HEK293 (cell line): Measurements from ENCODE around the gene SSC4D.
"Not testable (repeated sequence)": the region's sequence is repeated elsewhere in the genome, so short reads cannot be mapped to it uniquely, and the experiment has no call there.

Experiments used
- CTCF ChIA-PET: fragments of 350-600 bp; formaldehyde crosslinking; extraction: SDS; loops from one replicate; lab custom pipeline; 2021; ENCODE audit warnings: antibody characterized with exemption; lab: Yijun Ruan, JAX
- POLR2A ChIA-PET: fragments of 300-600 bp; formaldehyde crosslinking; extraction: SDS; loops from one replicate; lab custom pipeline; 2020; ENCODE audit warnings: antibody characterized with exemption, inconsistent platforms; lab: Yijun Ruan, JAX
- H3K27ac ChIP-seq: fragments of 200-500 bp; sonication (Bioruptor generic); 2 replicates; pipeline ENCODE4 v1.5.1; 2014; ENCODE audit warnings: low read depth, low read length, control low read depth, inconsistent platforms; ENCODE audit errors: extremely low read depth
- H3K36me3 ChIP-seq, 2 experiments: fragments of 200-500 bp in 1 of 2; sonication (Bioruptor generic) in 1 of 2; 1 replicate in 1 of 2; 2 replicates in 1 of 2; pipeline ENCODE4 v1.5.1; 2014 to 2017; ENCODE audit warnings: inconsistent platforms in 2 of 2, low read length in 2 of 2; ENCODE audit not compliant: control insufficient read depth in 2 of 2, insufficient read depth in 1 of 2
- H3K4me1 ChIP-seq: fragments of 200-500 bp; sonication (Bioruptor generic); 2 replicates; pipeline ENCODE4 v1.5.1; 2014; ENCODE audit warnings: mild to moderate bottlenecking, low read length, inconsistent platforms; ENCODE audit not compliant: control insufficient read depth, insufficient read depth
- H3K4me3 ChIP-seq: 2 replicates; pipeline ENCODE4 v1.5.1; 2011; ENCODE audit warnings: low read depth, mild to moderate bottlenecking, control low read depth, low read length, moderate library complexity
- H3K9me3 ChIP-seq: fragments of 200-500 bp; sonication (Bioruptor generic); 2 replicates; pipeline ENCODE4 v1.5.1; 2014; ENCODE audit warnings: low read depth, low read length, inconsistent platforms; ENCODE audit not compliant: control insufficient read depth, insufficient read depth
- FEZF1 ChIP-seq: fragments of 450-650 bp; formaldehyde crosslinking; IDR thresholded peaks from 2 replicates; pipeline ENCODE4 v1.5.1; 2016; ENCODE audit warnings: missing biosample characterization, missing genetic modification characterization
- GFI1B ChIP-seq: fragments of 450-650 bp; formaldehyde crosslinking; IDR thresholded peaks from 2 replicates; pipeline ENCODE4 v1.5.1; 2016; ENCODE audit warnings: missing biosample characterization, missing genetic modification characterization
- HOXC10 ChIP-seq: sonication (generic); formaldehyde crosslinking; IDR thresholded peaks from 2 replicates; pipeline ENCODE4 v1.8.1; 2023; ENCODE audit warnings: mild to moderate bottlenecking, missing genetic modification reagents
- KLF17 ChIP-seq: fragments of 450-650 bp; formaldehyde crosslinking; IDR thresholded peaks from 2 replicates; pipeline ENCODE4 v1.5.1; 2016; ENCODE audit warnings: missing biosample characterization, missing genetic modification characterization
- KLF7 ChIP-seq: fragments of 450-650 bp; formaldehyde crosslinking; IDR thresholded peaks from 2 replicates; pipeline ENCODE4 v1.5.1; 2016; ENCODE audit warnings: missing biosample characterization, missing genetic modification characterization, borderline replicate concordance
- KLF9 ChIP-seq: fragments of 450-650 bp; formaldehyde crosslinking; IDR thresholded peaks from 2 replicates; pipeline ENCODE4 v1.5.1; 2016; ENCODE audit warnings: missing biosample characterization, missing genetic modification characterization, low read depth
- MYNN ChIP-seq: fragments of 450-650 bp; formaldehyde crosslinking; IDR thresholded peaks from 2 replicates; pipeline ENCODE4 v1.5.1; 2016; ENCODE audit warnings: missing biosample characterization, missing genetic modification characterization, borderline replicate concordance
- PRDM1 ChIP-seq: fragments of 450-650 bp; formaldehyde crosslinking; IDR thresholded peaks from 2 replicates; pipeline ENCODE4; 2016; ENCODE audit warnings: missing biosample characterization, missing genetic modification characterization
- PRDM6 ChIP-seq: fragments of 450-650 bp; formaldehyde crosslinking; IDR thresholded peaks from 2 replicates; pipeline ENCODE4 v1.5.1; 2017; ENCODE audit warnings: missing biosample characterization, missing genetic modification characterization
- RBAK ChIP-seq: fragments of 450-650 bp; formaldehyde crosslinking; IDR thresholded peaks from 2 replicates; pipeline ENCODE4 v1.5.1; 2016; ENCODE audit warnings: missing biosample characterization, missing genetic modification characterization
- REST ChIP-seq: fragments of 450-650 bp; formaldehyde crosslinking; IDR thresholded peaks from 2 replicates; pipeline ENCODE4 v1.5.1; 2016; ENCODE audit warnings: missing biosample characterization, missing genetic modification characterization
- SCRT2 ChIP-seq: fragments of 450-650 bp; formaldehyde crosslinking; IDR thresholded peaks from 2 replicates; pipeline ENCODE4 v1.5.1; 2016; ENCODE audit warnings: missing biosample characterization, missing genetic modification characterization
- YY2 ChIP-seq: fragments of 450-650 bp; formaldehyde crosslinking; IDR thresholded peaks from 2 replicates; pipeline ENCODE4 v1.5.1; 2016; ENCODE audit warnings: missing biosample characterization, missing genetic modification characterization
- ZBTB10 ChIP-seq: fragments of 450-650 bp; formaldehyde crosslinking; IDR thresholded peaks from 2 replicates; pipeline ENCODE4 v1.5.1; 2016; ENCODE audit warnings: missing biosample characterization, missing genetic modification characterization
- ZBTB17 ChIP-seq: fragments of 450-650 bp; formaldehyde crosslinking; IDR thresholded peaks from 2 replicates; pipeline ENCODE4 v1.5.1; 2016; ENCODE audit warnings: missing biosample characterization, missing genetic modification characterization
- ZFP3 ChIP-seq: fragments of 450-650 bp; formaldehyde crosslinking; IDR thresholded peaks from 2 replicates; pipeline ENCODE4 v1.5.1; 2016; ENCODE audit warnings: low read depth, missing biosample characterization, missing genetic modification characterization
- ZFP69B ChIP-seq: fragments of 450-650 bp; formaldehyde crosslinking; IDR thresholded peaks from 2 replicates; pipeline ENCODE4 v1.5.1; 2016; ENCODE audit warnings: missing biosample characterization, missing genetic modification characterization
- ZNF10 ChIP-seq: fragments of 450-650 bp; formaldehyde crosslinking; IDR thresholded peaks from 2 replicates; pipeline ENCODE4 v1.5.1; 2017; ENCODE audit warnings: missing biosample characterization, missing genetic modification characterization
- ZNF16 ChIP-seq: fragments of 450-650 bp; formaldehyde crosslinking; IDR thresholded peaks from 2 replicates; pipeline ENCODE4 v1.5.1; 2016; ENCODE audit warnings: low read depth, missing biosample characterization, missing genetic modification characterization
- ZNF37A ChIP-seq: fragments of 450-650 bp; IDR thresholded peaks from 2 replicates; pipeline ENCODE4 v1.5.1; 2018; ENCODE audit warnings: missing biosample characterization, missing genetic modification characterization
- ZNF585B ChIP-seq: fragments of 450-650 bp; formaldehyde crosslinking; IDR thresholded peaks from 2 replicates; pipeline ENCODE4 v1.5.1; 2016; ENCODE audit warnings: missing biosample characterization, missing genetic modification characterization
- ZNF596 ChIP-seq: fragments of 450-650 bp; IDR thresholded peaks from 2 replicates; pipeline ENCODE4 v1.5.0; 2018; ENCODE audit warnings: missing biosample characterization, mild to moderate bottlenecking, missing genetic modification characterization, moderate library complexity
- ZNF707 ChIP-seq: fragments of 450-650 bp; formaldehyde crosslinking; IDR thresholded peaks from 2 replicates; pipeline ENCODE4 v1.5.1; 2016; ENCODE audit warnings: missing biosample characterization, missing genetic modification characterization
- ZSCAN16 ChIP-seq: fragments of 450-650 bp; formaldehyde crosslinking; IDR thresholded peaks from 2 replicates; pipeline ENCODE4 v1.5.1; 2016; ENCODE audit warnings: missing biosample characterization, missing genetic modification characterization

The SSC4D gene

GRCh38 chr7:76392531-76393115, 16.9 kb downstream of the SSC4D start (continued):
- peak; percentile 42; the same call in 1 of the 2 replicates for TF ChIP-seq ZBTB17 (tag by site-specific recombination)
- TF ChIP-seq ZNF585B (tag by site-specific recombination) = no peak
- TF ChIP-seq ZFP69B (tag by site-specific recombination) = no peak
- TF ChIP-seq ZFP3 (tag by site-specific recombination) = no peak
- TF ChIP-seq KLF17 = 0 out of 2 replicates have a peak, but pooled peaks have one; percentile 11

GRCh38 chr7:76390092-76390491, 19.4 kb downstream of the SSC4D start:
- CTCF ChIA-PET = interaction anchor here (0.6 kb wide), 1 partner anchor 24 kb away, joined by 3 read pairs; no protein-coding TSS in a partner anchor
- Histone ChIP-seq H3K4me3 (no peak overlapping the region), H3K4me1 (no peaks in the 10 kb centered on the region), H3K36me3 (no peaks in the 10 kb centered on the region), H3K9me3 (no peaks in the 10 kb centered on the region), H3K27ac (no peak overlapping the region)
- TF ChIP-seq FEZF1 (tag by site-specific recombination) (no peak), REST (tag by site-specific recombination) (no peak), ZBTB10 (tag by site-specific recombination) (no peak), GFI1B (no peak), ZNF596 (tag by site-specific recombination) (no peak), PRDM6 (tag by site-specific recombination) (no peak), ZNF37A (tag by site-specific recombination) (no peak), YY2 (tag by site-specific recombination) (no peak), ZNF707 (tag by site-specific recombination) (no peak), ZNF10 (no peak), PRDM1 (tag by site-specific recombination) (no peak), HOXC10 (CRISPR knock-in tag) (no peak), KLF7 (no peak), ZNF16 (tag by site-specific recombination) (no peak), MYNN (tag by site-specific recombination) (no peak), RBAK (tag by site-specific recombination) (no peak), ZSCAN16 (tag by site-specific recombination) (no peak), KLF9 (tag by site-specific recombination) (no peak), SCRT2 (no peak)
- POLR2A ChIA-PET = interaction anchor here (0.6 to 1.3 kb wide), 2 partner anchors 20 to 31 kb away, joined by 6 read pairs; partner anchors contain the start of gene YWHAG

GRCh38 chr7:76387789-76388188, 21.7 kb downstream of the SSC4D start:
- CTCF ChIA-PET = interaction anchor here (0.6 kb wide), 1 partner anchor 7 kb away, joined by 3 read pairs; no protein-coding TSS in a partner anchor
- H3K36me3 ChIP-seq, H3K9me3 ChIP-seq, H3K4me1 ChIP-seq, H3K4me3 ChIP-seq, H3K27ac ChIP-seq, POLR2A ChIA-PET: not testable (repeated sequence)
